GM21576 (cell line): ENCODE measurements around the gene FARS2.

Experiments used
- ATAC-seq: cut with Tn5 transposase; IDR thresholded peaks from one replicate; pipeline ENCODE4 v1.9.1; 2021; ENCODE audit warnings: mild to moderate bottlenecking, moderate library complexity; ENCODE audit not compliant: unreplicated experiment

Gene FARS2

GRCh38 chr6:5710936-5711335, 449.6 kb downstream of the FARS2 start:
- ATAC-seq, result no peak

- no peak for ATAC-seq
These were observed 451.3 kb downstream of the FARS2 start for GRCh38 chr6:5712349-5713215.

GRCh38 chr6:5713519-5713918, 452.2 kb downstream of the FARS2 start:
- ATAC-seq, result no peak

GRCh38 chr6:5718231-5718947, 457.1 kb downstream of the FARS2 start:
- no peak for ATAC-seq

- peak; percentile 90 for ATAC-seq
These were observed 462.8 kb downstream of the FARS2 start for GRCh38 chr6:5723841-5724691.

GRCh38 chr6:5724911-5725310, 463.6 kb downstream of the FARS2 start:
- ATAC-seq, result no peak

GRCh38 chr6:5726976-5727718, 465.8 kb downstream of the FARS2 start:
- ATAC-seq, result no peak

GRCh38 chr6:5728351-5729079, 467.2 kb downstream of the FARS2 start:
- no peak for ATAC-seq

- ATAC-seq, result no peak
These were observed 467.7 kb downstream of the FARS2 start for GRCh38 chr6:5729080-5729434.

GRCh38 chr6:5729813-5730517, 468.7 kb downstream of the FARS2 start:
- ATAC-seq, result no peak

GRCh38 chr6:5730585-5731263, 469.4 kb downstream of the FARS2 start:
- ATAC-seq, result no peak

GRCh38 chr6:5731435-5731834, 470.1 kb downstream of the FARS2 start:
- no peak for ATAC-seq

- ATAC-seq, result no peak
These were observed 471.2 kb downstream of the FARS2 start for GRCh38 chr6:5732496-5732895.

GRCh38 chr6:5736016-5736738, 474.9 kb downstream of the FARS2 start:
- ATAC-seq, result no peak

- ATAC-seq, result no peak
These were observed 476.1 kb downstream of the FARS2 start for GRCh38 chr6:5737460-5737859.

- ATAC-seq, result no peak
These were observed 476.9 kb downstream of the FARS2 start for GRCh38 chr6:5738211-5738610.

- ATAC-seq, result no peak
These were observed 483.2 kb downstream of the FARS2 start for GRCh38 chr6:5744497-5744896.

GRCh38 chr6:5745081-5745480, 483.8 kb downstream of the FARS2 start:
- ATAC-seq, result no peak
